Measurements from ENCODE around the gene SLC7A7.
"Not testable (repeated sequence)": the region's sequence is repeated elsewhere in the genome, so short reads cannot be mapped to it uniquely, and the experiment has no call there.

The SLC7A7 gene

GRCh38 chr14:22820731-22821130 is 5.5 kb upstream of the SLC7A7 start:
- DNase-seq, result no peak

GRCh38 chr14:22819151-22819988 is 4.1 kb upstream of the SLC7A7 start:
- DNase-seq, result no peak

GRCh38 chr14:22814373-22814772 is 862 bp downstream of the SLC7A7 start:
- DNase-seq, result no peak

GRCh38 chr14:22813145-22813544 is 2.1 kb downstream of the SLC7A7 start:
- DNase-seq, result no peak

GRCh38 chr14:22812744-22813143 is 2.5 kb downstream of the SLC7A7 start:
- no peak for DNase-seq

- DNase-seq, result no peak
Observed at GRCh38 chr14:22811722-22812121, 3.5 kb downstream of the SLC7A7 start.

GRCh38 chr14:22808388-22809209 is 6.6 kb downstream of the SLC7A7 start:
- DNase-seq, result no peak

- DNase-seq, result no peak
Observed at GRCh38 chr14:22807432-22808087, 7.7 kb downstream of the SLC7A7 start.

GRCh38 chr14:22805235-22805634 is 10.0 kb downstream of the SLC7A7 start:
- DNase-seq, result not testable (repeated sequence)

GRCh38 chr14:22803687-22803974 is 11.6 kb downstream of the SLC7A7 start:
- no peak for DNase-seq

GRCh38 chr14:22802860-22803686 is 12.2 kb downstream of the SLC7A7 start:
- DNase-seq, result no peak

GRCh38 chr14:22801716-22802115 is 13.5 kb downstream of the SLC7A7 start:
- DNase-seq, result no peak

- DNase-seq, result no peak
Observed at GRCh38 chr14:22800346-22800745, 14.9 kb downstream of the SLC7A7 start.

- no peak for DNase-seq
Observed at GRCh38 chr14:22798528-22798927, 16.7 kb downstream of the SLC7A7 start.

- DNase-seq, result no peak
Observed at GRCh38 chr14:22797017-22797917, 18.0 kb downstream of the SLC7A7 start.

- DNase-seq, result no peak
Observed at GRCh38 chr14:22796087-22796707, 19.0 kb downstream of the SLC7A7 start.

GRCh38 chr14:22794551-22794951 is 20.7 kb downstream of the SLC7A7 start:
- DNase-seq, result no peak

GRCh38 chr14:22793976-22794375 is 21.3 kb downstream of the SLC7A7 start:
- no peak for DNase-seq

- not testable (repeated sequence) for DNase-seq
Observed at GRCh38 chr14:22793550-22793949, 21.7 kb downstream of the SLC7A7 start.

GRCh38 chr14:22792158-22792557 is 23.1 kb downstream of the SLC7A7 start:
- DNase-seq, result no peak

- DNase-seq, result no peak
Observed at GRCh38 chr14:22791301-22791700, 23.9 kb downstream of the SLC7A7 start.

Measured in NCI-H2107 (cell line).